ENCODE data around the gene SLC25A11.
A peak's percentile ranks its signal among the peaks of the same experiment; 100 is the strongest.

SLC25A11 gene

GRCh38 chr17:4939796-4940554 is at the start of gene SLC25A11, which contains the start of gene RNF167:
SLC25A11 (minus strand) TSS chr17:4940046; CDS start chr17:4939910, 136 bp downstream.
RNF167 (plus strand) TSS chr17:4940268; CDS start chr17:4940910, 642 bp downstream.
- peak; percentile 96 for DNase-seq

DNA sequence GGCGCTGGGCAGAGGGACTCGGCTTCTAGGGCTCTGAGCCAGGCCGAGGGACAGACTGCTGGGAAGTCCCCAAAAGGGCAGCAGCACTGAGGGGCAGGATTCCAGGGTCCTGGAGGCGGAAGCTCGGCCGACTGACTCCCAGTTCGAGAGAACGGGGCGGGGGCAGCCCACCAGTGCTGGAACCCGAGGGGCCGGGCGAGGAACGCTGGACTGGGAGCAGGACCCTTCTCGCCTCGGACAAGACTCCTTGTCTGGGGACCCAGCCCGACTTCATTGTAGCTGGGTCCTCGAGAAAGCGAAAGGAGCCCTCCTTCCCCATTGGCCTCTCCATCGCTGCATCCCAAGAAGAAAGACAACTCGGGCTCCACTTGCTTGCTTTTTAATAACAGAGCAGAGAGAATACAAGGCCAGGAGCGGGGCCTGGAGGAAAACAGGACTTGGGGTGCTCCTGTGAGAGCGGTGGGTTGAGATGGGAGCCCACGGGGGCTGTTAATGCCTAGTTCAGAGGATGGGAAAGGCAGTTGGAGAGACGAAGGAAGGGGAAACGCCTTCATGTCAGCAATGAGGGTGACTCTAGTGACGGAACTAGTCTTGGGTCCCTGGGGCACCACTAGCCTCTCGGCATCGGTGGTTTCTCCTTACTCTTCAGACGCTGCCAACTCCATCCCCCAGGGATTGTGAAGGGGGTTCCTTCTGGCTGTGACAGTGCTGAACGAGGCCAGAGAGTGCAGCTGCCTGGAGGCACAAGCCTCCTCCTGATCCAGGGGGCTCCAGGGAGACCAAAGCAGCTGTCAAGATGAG is 48.1 kb upstream of the SLC25A11 start:
- no peak for DNase-seq

DNA sequence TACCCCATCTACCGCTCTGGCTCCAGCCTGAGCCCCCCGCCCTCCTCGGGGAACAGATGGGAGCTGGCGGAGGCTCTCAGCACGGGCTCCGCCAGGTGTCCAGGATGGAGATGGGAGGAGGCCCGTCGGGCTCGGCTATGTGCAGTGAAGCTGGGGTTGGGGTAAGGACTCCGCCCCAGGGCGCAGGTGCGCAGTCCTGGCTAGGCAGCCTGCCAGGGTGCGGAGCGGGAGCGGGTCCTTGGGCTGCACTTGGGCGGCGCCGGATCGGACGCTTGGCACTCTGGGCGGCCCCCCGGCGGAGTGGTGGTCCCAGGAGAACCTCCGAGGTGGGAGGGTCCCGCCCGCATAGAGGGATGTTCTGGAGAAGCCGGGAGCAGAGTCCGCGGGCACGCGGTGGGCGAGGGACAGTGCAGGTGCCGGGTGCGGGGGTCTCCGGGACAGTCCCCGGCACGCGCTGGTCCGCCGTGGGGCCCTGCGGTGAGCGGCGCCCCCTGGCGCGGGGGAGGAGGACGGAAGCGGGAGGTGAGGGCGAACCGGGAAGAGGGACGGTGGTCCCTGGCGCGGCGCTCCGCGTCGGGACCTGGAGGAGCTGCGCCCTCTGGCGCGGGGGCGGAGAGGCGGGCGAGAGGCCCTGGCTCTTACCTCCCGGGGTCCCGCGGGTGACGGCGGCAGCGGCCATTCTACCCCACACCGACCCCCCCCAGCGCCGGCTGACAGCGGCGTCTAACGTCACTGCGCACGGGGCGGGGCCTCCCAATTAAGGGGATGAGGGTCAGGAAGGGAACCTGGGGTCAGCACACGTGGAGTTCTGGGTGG is 47.3 kb upstream of the SLC25A11 start, which contains the start of gene CAMTA2:
CAMTA2 (minus strand) TSS at position 725 of the 816 bp plus-strand sequence. CDS start 1,453 bp downstream, outside the sequence.
- DNase-seq = peak; percentile 88

- DNase-seq = no peak
Observed at GRCh38 chr17:4986403-4986802, 46.6 kb upstream of the SLC25A11 start.

DNA sequence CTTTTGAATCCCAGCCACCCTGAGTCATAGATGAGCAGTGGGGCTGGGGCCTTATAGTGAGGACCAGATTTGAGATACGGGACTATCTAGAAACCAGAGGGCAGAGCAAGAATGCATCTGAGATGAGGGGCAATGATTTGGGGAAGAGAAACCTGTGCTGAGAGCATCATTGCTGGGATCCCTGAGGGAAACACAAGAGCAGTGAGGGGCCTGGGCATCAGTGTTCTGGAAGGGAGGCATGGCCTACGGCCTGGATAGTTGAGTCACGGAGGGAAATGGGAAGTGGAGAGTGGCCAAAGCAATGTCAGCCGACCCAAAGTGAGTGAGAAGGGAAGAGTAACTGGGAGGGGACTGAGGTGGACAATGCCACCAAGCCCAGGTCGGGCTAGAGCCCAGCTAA is 42.5 kb upstream of the SLC25A11 start:
- no peak for DNase-seq

GRCh38 chr17:4980644-4981216 is 40.9 kb upstream of the SLC25A11 start:
- peak; percentile 68 for DNase-seq

DNA sequence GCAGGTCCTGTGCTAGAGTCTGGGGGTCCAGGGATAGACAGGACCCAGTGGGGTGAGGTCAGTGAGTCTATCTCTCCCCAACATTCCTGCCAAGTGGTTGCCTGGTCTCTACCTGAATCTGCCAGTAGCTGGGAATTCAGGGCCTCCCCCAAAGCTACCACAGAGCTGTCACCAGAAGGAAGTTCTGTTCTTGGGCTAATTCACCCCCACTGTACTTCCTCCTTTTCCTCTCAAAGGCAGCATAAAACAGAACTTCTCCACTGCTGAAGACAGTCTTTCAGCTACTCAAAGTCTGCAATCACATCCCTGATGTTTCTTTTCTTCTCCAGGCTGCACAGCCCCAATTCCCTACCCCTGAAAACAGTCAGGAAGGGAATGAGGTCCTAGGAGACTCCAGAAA is 38.9 kb upstream of the SLC25A11 start:
- no peak for DNase-seq

DNA sequence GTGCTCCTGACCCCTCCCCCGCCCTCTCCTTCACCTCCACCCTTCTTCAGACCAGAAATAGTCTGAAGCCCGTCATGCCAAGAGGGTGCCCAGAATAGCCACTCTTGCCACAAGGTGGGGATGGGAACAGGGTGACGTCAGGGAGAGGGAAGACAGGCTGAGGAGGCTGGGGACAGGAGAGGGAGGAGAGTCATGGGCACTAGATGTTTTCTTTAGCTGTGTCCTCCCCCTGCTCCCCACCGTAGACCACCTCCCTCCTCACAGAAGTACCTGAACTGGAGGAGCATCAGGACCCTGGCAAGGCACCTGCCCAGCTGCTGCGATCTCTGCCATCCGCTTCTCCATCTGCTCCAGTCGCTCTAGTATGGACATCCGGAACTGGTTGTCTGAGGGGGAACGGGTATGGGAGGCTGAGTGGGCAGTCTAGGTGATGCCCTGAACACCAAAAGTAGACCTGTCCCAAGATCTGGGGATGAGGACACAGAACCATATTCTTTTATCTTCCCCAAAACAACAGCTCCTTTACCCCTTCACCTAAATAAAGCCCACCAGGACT is 34.3 kb upstream of the SLC25A11 start:
- no peak for DNase-seq

DNA sequence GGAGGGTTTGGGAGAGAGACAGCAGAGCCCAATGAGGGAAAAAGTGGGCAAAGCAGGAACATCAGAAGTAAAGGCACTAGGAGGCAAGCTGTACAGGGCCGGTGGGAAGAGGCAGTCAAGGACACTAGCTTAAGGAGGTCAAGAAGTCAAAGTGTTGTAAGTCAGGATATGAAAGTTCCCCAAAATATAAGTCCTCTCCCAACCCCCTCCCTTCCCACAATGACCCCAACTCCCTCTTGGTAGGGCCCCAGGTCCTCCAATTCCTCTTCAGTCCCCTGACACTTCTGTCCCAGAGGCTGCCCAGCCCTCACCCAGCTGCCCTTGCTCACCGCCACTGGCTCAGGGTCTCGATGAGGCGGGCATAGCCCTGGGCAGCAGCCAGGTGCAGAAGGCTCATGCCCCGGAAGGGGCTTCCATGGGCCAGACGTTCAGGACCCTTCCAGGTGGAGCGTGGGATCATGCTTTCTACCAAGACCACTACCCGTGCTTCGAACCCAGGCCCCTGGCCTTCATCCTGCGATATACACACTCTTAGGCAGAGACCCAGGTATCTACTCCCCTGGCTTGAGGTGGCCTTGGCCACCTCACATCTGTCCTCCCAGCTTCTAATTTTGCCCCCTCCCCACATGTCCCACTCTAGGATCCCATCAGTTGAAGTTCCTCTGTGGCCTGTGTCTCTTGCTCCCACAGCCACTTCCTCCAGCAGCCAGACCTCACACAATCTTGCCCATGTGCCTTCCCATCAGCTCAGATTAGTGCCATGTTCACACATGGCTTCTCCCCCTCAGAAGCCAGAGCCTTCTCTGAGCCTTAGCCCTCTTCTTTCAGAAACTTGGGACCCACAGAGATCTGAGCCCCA is 33.6 kb upstream of the SLC25A11 start:
- DNase-seq = no peak

DNA sequence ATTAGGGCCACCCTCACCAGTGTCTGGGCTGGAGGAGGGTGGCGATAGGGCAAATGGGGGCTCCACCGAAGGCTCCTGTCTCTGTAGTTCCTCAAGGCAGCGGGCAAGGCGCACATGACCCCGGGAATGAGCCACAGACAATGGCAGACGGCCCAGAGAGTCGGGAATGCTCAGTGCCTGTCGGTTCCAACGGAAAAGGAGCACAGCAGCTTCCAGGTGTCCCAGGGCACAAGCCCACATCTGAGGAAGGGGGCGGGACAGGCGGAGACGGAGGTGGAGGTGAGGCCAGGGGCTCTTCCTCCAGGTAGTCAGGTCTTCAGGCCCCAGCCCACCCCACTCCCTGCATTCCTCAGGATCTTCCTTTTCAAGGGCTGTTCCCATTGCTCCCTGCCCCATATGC is 32.9 kb upstream of the SLC25A11 start:
- no peak for DNase-seq

GRCh38 chr17:4972322-4972721 is 32.5 kb upstream of the SLC25A11 start:
- no peak for DNase-seq

DNA sequence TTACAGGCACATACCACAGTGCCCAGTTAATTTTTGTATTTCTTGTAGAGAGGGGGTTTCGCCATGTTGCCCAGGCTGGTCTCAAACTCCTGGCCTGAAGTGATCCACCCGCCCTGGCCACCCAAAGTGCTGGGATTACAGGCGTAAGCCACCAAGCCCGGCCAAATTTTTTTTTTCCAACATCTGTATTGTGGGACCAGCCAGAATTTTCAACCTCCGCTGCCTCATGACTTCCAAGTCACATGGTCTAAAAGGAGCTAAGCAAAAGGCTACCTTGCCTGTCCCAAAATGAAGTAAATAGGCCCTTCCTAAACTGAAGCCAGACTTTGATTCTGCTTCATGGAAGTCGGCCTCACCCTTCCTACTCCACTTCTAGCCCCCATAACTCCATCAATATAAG is 32.0 kb upstream of the SLC25A11 start:
- DNase-seq = no peak

DNA sequence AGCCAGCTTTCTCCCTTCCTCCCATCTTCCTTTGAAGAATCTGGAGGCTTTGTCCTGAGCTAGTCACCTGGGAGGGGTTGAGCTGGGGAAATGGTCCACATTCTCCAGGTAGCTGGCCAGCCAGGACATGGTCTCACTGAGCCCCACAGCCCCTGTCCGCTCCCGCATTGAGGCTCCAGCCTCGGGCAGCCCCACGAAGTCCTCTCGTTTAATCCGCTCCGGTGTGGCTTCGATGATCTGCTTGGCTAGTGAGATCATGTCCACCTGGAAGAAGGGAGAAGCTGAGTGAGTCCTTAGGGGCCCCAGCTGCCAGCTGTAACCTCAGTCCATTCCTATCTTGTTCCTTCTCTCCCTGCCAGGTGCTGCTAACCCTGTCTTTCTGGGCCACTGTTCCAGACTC is 30.4 kb upstream of the SLC25A11 start:
- no peak for DNase-seq

- DNase-seq = peak; percentile 30
Observed at GRCh38 chr17:4969551-4970173, 29.8 kb upstream of the SLC25A11 start.

DNA sequence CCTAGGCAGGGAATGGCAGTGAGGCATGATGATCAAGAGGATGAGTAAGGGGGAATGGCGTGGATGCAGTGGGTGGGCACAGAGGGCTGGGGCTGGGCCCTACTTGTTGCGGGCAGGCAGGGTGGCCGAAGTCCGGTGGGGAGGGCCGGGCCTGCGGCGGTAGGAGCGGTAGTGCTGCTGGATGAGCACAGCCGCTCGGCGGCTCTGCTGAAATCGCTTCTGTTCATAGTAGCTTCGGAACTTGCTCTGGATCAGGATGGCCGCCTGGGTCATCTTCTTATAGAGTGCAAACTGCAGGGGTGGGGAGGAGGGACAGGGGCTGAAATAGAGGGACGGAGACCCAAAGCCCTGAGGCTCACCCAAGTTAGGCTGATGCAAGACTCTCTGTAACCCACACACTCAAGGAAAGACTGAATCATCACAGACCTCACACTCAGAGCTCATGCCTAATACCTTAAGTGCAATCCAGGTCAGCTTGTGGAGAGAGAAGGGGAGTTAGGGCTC is 29.3 kb upstream of the SLC25A11 start:
- DNase-seq = peak; percentile 70

DNA sequence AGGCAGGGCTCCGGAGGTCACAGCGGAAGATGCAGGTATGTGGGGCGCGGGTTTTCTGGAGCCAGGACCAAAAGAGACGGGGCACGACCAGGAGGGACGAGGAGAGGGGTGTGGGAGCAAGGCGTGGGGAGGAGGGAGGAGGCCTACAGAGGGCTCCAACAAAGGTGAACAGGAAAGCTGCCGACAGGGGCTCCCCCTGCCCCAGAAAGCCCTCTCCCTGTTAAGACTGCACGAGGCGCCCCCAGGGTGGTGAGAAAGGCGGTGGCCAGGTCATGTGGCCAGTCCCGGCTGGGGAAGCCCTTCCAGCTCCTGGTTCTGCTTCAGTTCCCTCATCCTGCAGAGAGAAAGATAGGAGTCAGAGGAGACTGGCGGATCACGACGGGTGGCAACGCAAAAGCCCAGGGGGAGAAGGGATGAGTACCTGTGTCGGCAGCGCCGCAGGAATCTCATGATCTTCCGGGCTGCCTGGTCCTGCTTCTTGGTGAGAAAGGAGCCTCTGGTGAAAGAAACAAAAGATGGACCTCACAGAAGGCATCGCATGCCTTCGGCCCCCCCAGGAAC is 28.7 kb upstream of the SLC25A11 start:
- peak; percentile 52 for DNase-seq

DNA sequence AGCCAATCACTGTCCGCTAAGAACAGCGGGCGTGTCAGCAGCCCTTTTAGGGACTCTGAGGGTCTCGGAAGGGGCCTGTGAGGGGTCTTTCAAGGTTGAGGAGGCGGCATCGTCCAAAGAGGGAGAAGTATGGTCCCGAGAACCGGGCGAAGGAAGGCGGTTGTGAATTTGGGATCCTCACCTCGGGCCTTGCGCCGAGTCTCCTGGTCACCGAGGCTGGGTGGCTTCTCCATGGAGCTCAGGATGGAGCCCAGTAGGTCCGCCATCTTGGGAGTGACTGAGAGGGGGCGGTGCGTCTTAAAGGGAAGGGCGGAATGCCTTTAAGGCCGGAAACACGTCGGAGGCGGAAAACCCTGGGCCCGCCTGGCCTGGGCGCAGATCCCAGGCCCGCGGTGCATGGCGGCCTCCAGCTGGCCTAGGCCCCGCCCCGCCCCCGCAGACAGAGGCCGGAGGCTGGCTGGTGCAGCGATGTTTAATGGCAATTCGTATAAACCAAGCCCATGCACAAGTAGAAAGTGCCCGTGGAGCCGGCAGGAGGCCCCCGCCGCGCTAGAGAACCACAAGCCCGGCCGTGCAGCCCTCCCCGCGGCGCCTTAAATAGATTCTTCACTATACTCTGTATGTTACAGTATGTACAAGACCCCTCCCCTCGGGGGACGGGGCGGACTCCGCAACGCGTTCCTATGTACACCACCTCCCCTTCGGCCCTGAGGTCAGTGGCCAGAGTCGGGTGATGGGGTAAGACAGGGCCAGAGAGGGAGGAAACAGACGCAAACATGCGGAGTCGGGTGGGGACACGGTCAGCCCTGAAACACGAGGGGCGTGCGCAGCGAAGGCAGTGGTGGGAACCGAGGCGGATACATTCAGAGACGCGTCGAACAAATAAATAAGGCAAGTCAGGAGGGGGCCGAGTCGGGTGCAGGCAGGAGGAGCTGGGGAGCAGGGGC is 28.0 kb upstream of the SLC25A11 start, which contains the start of gene SPAG7:
SPAG7 (minus strand) TSS at position 279 of the 947 bp plus-strand sequence; CDS start at position 266, 13 bp downstream.
- DNase-seq = peak; percentile 94

- DNase-seq = peak; percentile 96
Observed at GRCh38 chr17:4966844-4967538, 27.1 kb upstream of the SLC25A11 start.

Data from stimulated activated CD4-positive, alpha-beta T cell treated with anti-CD3 and anti-CD28 coated beads, Interleukin-4, amount 100 ng/mL, for 24 hours (primary cell).